NOMO-1 treated with DMSO at 0.1 percent for 48 hours (cell line): ENCODE data around the gene CERKL.

Source experiments
- DNase-seq: peaks from one replicate; lab custom pipeline; 2025; ENCODE audit not compliant: unreplicated experiment; lab: John Stamatoyannopoulos, UW

CERKL gene

GRCh38 chr2:181523756-181524155 lies 133.1 kb downstream of the CERKL start:
- no peak for DNase-seq

- DNase-seq = no peak
Measured at GRCh38 chr2:181520253-181520652, 136.7 kb downstream of the CERKL start.

GRCh38 chr2:181517685-181518301 lies 139.1 kb downstream of the CERKL start:
- DNase-seq = no peak

- DNase-seq = no peak
Measured at GRCh38 chr2:181516992-181517391, 139.9 kb downstream of the CERKL start.

- no peak for DNase-seq
Measured at GRCh38 chr2:181515719-181516118, 141.2 kb downstream of the CERKL start.

GRCh38 chr2:181500201-181500600 lies 156.7 kb downstream of the CERKL start:
- DNase-seq = no peak

GRCh38 chr2:181499231-181499630 lies 157.7 kb downstream of the CERKL start:
- no peak for DNase-seq
